Stimulated activated CD4-positive, alpha-beta T cell treated with anti-CD3 and anti-CD28 coated beads, TNF-alpha, amount 100 ng/mL, for 24 hours (primary cell): Measurements from ENCODE around the gene METRN.
A peak's percentile ranks its signal among the peaks of the same experiment; 100 is the strongest.
"Not testable (repeated sequence)": the region's sequence is repeated elsewhere in the genome, so short reads cannot be mapped to it uniquely, and the experiment has no call there.

Experiments
- DNase-seq, 3 experiments: peaks; one replicate each; pipeline ENCODE4 v3.0.0-alpha.2; 2020; ENCODE audit warnings: low read depth in 3 of 3

METRN gene

DNA sequence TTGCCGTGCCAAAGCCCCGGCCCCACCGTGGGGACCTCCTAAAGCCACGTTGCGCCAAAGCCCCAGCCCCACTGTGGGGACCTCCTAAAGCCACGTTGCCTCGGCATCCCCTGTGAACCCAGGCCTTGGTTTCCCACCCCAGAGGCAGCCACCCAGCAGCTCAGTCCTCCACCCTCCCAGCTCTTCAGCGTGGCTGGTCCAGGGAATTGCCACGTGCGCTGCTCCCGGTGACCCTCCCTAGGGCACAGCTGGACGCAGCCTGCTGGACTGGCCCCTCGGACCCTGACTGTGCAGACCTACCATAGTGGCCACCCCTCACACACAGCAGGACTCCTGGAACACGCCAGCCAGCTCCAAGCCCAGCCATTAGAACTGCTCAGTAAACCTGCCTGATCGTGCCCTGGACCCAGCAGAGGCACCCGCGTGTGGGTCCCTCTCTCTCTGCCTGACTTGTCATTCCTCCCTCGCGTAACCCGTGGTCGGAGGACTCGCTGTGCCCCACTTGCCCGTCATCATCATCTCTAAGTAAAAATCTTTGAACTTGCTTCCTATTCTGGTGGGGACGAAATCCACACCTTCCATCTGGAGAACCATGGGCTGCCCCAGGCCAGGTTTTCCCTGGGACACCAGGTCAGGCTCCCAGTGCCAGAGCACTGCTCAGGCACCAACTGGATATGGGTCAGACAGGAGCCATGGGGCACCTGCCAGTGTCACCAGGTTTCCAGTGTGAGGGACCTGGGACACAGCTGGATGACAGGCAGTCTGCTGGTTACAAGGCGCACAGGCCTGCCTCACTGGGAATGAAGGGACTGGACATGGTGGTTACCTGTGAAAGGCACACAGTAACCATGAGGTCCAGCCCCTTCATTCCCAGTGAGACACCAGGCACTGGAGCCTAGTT lies 20.3 kb downstream of the METRN start:
- DNase-seq, result no peak

DNA sequence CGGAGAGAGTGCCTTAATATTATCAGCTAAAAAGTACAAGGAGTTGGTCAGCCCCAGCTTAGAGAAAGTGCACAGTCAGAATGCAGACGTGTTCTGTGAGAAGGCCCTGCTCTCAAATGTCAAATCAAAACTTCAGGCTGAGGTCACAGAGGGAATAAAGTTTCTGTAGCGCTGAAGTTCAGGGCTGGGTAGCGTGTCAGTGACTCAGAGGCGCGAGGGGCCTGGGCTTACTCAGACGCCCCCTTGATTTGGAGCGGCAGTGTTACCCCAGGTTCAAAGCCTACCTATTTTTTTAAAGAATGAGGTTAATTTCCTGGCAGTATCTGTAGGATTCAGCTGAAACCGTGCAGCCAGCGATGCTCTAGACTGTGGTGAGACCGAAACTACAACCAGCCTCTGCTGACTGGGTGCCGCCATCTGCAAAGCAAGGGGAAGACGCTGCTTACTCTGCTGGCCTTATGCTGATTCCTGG lies 21.1 kb downstream of the METRN start:
- peak in 1 of 3 experiments; percentile 70 for DNase-seq

DNA sequence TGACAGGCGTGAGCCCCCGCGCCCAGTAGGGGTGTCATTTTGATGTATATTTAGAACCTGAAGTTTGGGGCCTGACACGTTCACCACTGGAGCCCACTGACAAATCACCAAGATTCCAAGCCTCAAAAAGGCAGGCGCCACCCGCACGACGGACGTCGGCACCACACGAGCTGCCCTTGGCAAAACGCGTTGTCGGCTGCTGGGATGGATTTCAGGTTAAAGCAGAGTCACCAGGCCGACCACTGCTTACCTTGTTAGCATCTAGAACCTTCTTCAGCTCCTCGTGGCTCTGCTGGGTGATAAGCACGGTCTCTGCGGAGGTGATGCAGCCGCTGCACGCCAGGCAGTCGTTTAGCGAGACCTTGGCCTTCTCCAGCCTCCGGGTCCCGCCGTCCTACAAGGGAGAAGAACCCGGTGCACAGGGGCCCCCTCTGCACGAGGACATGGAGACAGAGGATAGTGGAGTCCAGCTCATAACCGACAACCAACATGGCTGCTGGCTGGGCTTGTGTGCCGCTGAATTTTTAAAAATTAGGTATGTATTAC lies 22.1 kb downstream of the METRN start:
- no peak for DNase-seq

DNA sequence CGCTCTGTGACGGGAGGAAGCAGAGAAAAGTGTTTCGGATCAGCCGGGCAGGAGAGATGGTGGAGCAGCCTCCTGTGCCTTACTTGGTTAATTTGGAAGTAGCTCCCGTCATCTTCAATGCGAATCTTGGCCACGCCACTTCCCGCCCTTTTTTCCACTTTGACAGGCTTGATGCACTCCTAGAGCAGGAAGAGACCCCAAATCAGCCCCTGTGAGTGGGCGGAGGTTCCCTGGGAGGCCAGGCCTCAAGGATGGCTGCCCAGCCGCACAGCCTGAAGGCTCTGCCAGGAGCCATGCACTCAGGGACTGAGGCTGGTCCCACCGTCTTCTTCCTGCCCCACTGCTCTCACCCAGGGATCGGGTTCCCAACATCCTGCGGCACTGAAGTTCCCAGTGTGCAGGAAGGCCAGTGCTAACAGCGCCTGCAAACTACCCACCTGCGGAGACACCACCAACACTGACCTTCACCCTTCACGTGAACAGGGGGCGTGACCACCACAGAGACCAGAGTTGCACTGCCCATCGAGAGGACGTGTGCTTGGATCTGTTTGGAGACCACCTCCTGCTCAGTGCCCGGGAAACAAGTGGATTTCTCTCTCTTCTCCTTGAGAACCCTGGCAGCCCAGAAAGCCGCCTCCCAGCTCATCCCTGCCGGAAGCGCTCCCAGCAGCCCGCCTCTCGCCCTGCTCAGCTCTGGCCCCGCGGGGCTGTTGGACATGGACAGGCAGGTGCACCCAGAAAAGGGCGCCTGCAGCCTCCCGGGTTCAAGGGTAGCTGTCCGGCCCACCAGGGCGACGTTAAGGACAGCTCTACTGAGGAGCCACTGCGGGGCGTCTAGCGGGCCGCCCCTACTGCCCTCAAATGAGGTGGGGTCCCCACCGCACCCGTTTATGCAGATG lies 24.9 kb downstream of the METRN start:
- DNase-seq, result no peak

DNA sequence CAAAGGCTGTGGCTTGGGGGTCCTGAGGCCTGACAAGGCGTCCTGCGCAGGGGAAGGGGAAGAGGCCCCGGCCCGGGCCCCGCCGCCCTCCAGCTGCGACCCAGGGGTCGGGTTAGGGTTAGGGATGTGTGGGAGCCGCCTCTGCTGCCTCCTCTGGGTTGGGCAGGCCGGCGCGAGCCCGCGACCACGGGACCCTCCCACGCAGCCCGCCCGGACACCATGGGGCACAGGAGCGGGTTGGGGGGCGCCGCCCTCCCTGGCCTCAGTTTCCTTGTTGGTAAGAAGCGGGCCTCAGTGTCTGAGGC lies 25.5 kb downstream of the METRN start:
- no peak for DNase-seq

DNA sequence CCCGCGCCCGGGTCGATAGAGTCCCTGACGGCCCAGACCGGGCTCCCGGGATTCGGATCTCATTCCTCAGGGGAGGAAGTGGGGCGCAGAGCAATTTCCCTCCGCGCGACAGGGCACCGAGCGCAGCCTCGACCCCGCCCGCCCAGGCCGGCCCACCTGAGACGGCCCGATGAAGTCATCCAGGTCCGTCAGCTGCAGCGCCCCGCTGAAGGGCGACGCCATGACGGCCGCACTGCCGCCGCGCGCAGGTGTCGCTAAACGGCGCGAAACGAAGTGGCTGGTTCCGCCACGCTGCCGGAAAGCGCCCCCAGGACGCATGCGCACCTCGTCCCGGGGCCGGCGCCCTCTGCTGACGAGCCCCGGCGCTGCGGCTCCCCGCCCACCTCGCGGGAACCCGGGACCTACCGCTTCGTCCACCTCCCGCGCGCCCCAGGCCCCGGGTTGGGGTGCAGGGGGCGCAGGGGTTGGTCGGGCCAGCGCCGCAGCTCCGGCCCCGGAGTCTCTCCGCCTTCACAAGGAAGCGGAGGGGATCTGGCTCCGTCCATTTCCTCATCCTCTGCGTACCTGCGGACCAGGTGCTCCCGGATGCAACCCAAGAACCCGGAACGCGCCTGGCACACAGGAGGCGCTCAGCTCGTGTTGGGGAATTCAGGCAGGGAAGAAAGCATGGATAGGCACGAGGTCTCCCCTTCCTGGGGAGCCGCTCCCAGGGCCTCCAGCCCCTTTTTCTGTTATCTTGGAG lies 26.0 kb downstream of the METRN start, which contains the start of gene CIAO3:
TSS of gene CIAO3 (minus strand) at position 234 of the 742 bp plus-strand sequence. CDS start at position 222, 12 bp downstream.
- DNase-seq, result peak; percentile 85 to 93 (median 90)

DNA sequence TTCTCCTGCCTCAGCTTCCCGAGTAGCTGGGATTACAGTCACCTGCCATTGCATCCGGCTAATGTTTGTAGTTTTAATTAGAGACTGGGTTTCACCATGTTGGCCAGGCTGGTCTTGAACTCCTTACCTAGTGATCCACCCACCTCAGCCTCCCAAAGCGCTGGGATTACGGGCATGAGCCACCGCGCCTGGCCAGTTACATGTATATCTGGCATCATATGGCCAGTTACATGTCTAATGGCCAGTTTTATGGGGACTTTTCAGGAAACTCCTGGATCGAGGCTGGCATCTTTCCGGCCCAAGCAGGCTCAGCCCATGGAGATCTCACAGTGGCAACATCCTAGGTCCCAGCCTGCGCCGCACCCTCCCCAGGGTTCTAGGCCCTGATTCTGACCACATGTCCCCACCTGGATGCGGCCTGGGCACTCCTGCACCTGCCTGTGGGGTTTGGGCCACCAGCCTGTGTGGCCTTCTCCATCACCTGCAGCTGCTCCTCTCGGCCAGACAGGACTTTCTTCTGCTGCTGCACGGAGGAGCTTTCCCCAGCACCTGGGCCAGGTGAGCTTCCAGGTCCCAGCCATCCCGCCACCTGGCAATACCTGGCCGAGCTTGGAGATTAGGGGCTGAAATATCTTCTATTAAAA lies 27.2 kb downstream of the METRN start:
- no peak for DNase-seq

DNA sequence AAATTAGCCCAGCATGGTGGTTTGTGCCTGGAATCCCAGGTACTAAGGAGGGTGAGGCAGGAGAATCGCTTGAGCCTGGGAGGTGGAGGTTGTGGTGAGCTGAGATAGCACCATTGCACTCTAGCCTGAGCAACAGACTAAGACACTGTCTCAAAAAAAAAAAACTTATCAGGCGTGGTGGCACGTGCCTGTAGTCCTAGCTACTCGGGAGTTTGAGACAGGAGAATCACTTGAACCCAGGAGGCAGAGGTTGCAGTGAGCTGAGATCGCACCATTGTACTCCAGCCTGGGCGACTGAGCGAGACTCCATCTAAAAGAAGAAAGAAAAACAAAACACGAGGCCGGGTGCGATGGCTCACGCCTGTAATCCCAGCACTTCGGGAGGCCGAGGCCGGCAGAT lies 28.0 kb downstream of the METRN start:
- not testable (repeated sequence) for DNase-seq

DNA sequence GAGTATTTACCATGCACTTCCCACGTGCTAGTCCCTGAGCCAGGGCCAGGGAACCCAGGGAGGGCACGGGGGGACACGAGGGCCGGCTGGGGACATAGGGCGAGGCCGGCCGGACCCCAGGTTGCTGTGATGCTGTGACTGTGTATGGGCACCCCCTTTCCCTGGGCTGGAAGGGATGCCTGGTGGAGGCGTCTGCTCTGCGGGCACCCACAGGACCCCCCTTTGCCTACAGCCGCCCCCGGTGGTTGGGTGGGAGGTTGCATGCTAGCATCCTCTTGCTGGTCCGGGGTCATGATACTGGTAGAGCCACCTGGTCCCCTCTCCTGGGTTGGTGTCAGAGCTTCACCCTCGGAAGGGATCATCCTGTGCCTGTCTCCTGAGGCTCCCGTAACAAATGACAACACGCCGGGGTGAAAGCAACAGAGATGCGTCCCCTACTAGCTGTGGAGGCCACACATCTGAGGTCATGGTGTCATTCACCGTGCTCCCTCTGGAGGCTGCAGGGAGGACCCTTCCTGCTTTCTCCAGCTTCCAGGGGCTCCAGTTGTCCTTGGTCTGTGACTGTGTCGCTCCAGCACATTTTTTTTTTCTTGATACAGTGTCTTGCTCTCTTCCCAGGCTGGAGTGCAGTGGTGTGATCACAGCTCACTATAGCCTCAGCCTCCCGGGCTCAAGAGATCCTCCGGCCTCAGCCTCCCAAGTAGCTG lies 29.0 kb downstream of the METRN start:
- DNase-seq, result no peak

DNA sequence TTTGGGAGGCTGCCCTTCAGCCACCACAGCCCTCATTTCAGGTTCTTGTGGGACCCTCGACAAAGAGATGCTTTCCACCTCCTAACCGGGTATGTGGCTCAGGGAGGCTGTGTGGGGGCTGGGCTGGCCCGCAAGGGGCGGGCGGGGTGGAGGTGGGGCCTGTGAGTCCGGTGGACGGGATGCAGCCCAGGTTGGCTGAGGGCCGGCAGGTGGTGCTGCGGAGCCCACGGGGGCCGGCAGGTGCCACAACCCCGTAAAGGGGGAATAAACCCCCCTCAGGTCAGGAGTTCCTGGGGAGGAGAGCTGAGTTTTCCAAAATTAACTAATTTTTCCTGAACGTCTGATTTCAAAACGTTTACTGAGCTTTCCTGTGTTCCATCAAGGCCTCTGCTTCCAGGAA lies 30.8 kb downstream of the METRN start:
- peak in 1 of 3 experiments; percentile 28 for DNase-seq

DNA sequence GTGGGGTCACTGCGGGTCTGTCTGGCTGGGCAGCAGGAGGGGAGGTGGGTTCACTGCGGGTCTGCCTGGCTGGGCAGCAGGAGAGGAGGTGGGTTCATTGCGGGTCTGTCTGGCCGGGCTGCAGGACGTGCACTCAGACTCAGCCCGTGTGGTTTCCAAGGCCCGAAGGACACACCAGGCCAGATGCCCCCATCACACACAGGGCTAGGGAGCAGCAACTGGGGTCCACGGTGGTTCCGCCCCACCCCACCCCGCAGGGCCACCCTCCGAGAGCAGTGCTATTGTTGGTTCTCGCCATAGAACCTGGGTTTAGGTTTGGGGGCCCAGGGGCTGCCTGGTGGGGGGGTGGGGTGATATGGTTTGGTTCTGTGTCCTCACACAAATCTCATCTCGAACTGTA lies 31.7 kb downstream of the METRN start:
- DNase-seq, result no peak

DNA sequence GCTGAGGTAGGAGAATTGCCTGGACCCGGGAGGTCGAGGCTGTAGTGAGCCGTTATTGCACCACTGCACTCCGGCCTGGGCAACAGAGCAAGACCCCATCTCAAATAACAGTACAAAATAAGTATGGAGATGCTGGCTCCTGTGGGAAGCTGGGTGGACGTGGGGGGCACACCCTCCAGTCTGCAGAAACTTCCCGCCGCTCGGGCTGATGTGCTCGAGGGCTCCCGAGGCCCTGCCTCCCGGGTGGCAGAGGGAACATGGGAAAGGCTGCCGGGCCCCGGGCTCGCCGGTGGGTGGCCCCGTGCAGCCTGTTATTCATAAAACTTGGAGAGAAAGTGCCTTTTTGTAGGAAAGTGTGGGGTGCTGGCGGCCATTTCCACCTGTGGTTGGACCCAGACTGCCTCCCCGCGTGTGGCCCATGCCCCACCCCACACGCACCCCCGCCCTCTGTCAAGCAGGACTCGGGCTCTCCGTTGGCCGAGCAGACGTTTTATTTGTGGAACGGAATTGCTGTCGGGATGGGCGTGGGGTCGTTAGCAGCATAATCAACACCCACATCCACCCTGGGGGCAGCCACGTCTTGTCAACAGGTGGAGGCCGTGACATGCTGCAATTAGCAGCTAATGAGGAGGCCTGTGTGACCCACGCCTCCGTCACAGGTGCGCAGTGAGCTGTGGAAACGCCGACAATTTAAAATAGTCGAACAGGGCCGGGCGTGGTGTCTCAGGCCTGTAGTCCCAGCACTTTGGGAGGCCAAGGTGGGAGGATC lies 33.2 kb downstream of the METRN start:
- no peak for DNase-seq

DNA sequence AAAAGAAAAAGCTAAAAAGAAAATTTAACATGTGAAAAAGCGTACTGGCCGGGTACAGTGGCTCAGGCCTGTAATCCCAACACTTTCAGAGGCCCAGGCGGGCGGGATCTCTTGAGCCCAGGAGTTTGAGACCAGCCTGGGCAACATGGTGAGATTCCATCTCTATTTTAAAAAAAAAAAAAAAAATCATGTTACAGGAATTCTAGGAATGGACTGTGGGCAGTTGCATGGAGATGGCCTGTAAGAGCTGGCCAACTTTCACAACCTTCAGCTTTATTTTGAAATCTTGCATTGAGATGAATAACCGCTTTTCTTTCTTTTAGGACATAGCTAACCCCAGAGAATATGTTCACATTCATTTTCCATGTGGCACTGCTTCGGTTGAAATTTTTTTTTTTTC lies 34.1 kb downstream of the METRN start:
- DNase-seq, result no peak

DNA sequence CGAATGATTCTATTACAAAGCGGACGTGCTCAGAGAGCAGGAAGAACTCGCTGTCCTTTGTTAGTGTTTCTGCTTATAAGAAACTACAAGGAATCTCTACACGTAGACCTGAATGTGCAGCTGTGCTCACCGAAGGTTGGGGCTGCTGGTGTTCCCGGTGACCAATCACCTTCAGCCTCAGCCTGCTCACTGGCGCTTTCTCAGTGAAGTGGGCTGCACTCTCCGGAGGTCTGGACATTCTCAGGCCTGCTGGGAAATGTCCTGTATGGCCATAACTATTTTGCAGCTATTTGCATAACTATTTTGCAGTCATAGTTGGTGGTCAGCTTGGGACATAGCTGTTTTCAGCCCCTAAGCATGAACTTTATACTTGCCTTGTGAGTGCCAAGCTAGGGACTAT lies 35.6 kb downstream of the METRN start:
- no peak for DNase-seq

DNA sequence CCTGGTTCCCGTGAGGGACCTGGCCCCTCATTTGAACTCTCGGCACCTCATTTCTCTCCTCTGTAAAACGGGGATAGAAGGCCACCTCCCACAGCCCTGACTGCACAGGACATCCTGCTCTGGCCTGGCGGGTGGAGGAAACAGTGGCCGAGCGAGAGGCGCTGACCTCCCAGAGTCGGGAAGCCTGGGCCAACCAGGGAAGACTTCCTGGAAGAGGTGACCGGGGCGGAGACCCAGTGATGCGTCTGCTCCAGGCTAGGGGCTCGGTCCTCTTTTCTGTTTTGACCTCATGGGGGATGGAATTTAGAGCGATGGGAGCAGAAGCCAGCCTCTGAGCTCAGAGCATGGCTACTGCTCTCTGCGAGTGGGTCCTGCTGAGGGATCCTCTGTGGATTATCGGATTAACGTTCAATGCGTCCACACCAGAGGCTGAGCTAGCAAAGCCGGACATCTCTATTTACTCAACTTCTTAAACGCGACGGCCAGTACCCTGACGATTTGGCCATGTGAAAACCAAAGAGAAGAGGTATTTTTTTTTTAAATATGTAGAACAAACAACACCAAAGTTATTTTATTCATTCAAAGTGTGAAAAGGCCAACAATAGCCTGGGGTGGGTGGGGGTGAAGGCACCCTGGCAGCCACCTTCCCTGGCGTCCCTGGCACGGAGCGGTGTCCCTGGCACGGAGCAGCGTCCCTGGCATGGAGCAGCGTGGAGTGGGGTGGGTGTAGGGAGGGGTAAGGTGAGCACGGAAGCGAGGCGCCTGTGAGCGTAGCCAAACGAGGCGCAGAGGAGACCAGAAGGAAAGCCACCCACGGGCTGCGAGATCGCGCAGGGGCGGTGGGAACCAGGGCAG lies 36.5 kb downstream of the METRN start:
- DNase-seq, result no peak

DNA sequence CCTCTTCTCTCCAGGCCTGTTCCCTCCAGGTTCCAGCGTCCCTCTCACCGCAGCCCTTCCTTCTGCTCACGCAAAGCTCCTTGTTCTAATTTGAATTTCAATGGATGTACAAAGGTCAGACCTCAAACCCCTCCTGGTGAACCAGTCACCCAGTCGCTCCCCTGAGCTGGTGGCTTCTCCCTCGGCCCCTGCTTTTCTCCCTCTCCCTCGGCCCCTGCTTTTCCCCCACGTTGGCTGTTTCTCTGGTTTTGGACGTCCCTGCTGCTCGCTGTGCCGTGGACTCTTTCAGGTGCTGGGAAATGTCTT lies 37.0 kb downstream of the METRN start:
- no peak for DNase-seq

DNA sequence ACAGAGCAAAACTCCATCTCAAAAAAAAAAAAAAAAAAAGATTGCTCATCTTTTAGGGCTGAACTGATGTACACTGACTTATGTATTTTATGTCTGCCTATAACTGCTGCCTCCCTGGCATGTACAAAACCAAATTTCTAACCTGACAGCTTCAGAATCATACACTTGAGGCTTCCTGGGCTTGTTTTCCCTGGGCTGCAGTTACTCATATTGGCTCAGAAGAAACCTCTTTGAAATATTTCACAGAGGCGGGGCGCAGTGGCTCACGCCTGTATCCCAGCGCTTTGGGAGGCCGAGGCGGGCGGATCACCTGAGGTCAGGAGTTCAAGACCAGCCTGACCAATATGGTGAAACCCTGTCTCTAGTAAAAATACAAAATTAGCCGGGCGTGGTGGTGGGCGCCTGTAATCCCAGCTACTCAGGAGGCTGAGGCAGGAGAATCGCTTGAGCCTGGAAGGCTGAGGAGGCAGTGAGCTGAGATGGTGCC lies 39.2 kb downstream of the METRN start:
- DNase-seq, result not testable (repeated sequence)

DNA sequence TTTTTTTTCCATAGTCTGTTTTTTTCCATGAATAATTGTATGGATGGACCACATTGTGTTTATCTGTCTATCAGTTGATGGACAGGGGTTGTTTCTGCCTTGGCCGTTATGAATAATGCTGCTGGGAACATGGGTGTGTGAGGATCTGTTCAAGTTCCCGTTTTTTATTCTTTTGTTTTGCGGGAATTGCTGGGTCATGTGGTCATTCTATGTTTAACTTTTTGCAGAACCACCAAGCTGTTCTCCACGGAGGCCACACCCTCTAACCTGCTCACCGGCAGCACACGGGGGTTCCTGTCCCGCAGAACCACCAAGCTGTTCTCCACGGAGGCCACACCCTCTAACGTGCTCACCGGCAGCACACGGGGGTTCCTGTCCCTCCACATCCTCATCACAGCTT lies 39.7 kb downstream of the METRN start:
- no peak for DNase-seq

DNA sequence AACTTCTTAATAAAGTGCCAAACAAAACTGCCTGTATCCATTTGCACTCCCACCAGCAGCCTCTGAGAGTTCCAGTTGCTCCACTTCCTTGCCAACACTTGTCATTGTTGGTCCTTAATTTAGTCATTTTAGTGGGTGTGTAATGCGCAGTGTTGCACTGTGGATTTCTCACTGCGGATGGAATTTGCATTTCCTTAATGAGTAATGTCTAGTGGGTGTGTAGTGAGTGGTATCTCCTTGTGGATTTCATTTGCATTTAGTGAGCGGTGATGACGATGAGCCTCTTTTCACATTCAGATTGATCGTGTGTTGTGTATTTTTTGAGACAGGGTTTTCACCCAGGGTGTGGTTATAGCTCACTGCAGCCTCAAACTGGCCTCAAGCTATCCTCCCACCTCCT lies 41.5 kb downstream of the METRN start:
- DNase-seq, result no peak
